SK-N-MC (cell line): ENCODE data around the gene INPP5E.

Experiments used
- DNase-seq: peaks from one replicate; pipeline ENCODE4 v3.0.0-alpha.2; 2011; ENCODE audit warnings: low read depth, low spot score
- H3K27ac ChIP-seq: fragments of 200-600 bp; sonication (generic); 2 replicates; pipeline ENCODE4 v1.5.1; 2016; ENCODE audit warnings: mixed run types
- H3K36me3 ChIP-seq: fragments of 200-600 bp; sonication (generic); 2 replicates; pipeline ENCODE4 v1.6.1; 2017; ENCODE audit warnings: antibody characterized with exemption, low read length, mixed read lengths; ENCODE audit not compliant: insufficient read depth
- H3K4me3 ChIP-seq: fragments of 200-600 bp; sonication (generic); 2 replicates; pipeline ENCODE4 v1.5.1; 2016
- H3K9ac ChIP-seq: fragments of 200-600 bp; sonication (generic); 2 replicates; pipeline ENCODE4 v1.8.0; 2017; ENCODE audit warnings: mixed run types, mixed read lengths; ENCODE audit not compliant: insufficient read length
- H3K9me3 ChIP-seq: fragments of 200-600 bp; sonication (generic); 2 replicates; pipeline ENCODE4 v1.6.1; 2017; ENCODE audit warnings: low read depth, mild to moderate bottlenecking, antibody characterized with exemption, low read length, moderate library complexity, mixed read lengths
- EZH2 ChIP-seq: fragments of 200-600 bp; sonication (generic); IDR thresholded peaks from one replicate; pipeline ENCODE4 v1.6.1; 2017; ENCODE audit warnings: antibody characterized with exemption
- FOXP2 ChIP-seq: optimal IDR thresholded peaks from 2 replicates; pipeline ENCODE3; 2011; ENCODE audit warnings: mild to moderate bottlenecking, moderate library complexity; ENCODE audit not compliant: insufficient read depth; ENCODE audit errors: extremely low read length, control extremely low read depth
- POLR2AphosphoS5 ChIP-seq: IDR thresholded peaks from 2 replicates; pipeline ENCODE4 v1.6.1; 2012; ENCODE audit warnings: mild to moderate bottlenecking, low read depth, low read length, borderline replicate concordance

INPP5E gene

DNA sequence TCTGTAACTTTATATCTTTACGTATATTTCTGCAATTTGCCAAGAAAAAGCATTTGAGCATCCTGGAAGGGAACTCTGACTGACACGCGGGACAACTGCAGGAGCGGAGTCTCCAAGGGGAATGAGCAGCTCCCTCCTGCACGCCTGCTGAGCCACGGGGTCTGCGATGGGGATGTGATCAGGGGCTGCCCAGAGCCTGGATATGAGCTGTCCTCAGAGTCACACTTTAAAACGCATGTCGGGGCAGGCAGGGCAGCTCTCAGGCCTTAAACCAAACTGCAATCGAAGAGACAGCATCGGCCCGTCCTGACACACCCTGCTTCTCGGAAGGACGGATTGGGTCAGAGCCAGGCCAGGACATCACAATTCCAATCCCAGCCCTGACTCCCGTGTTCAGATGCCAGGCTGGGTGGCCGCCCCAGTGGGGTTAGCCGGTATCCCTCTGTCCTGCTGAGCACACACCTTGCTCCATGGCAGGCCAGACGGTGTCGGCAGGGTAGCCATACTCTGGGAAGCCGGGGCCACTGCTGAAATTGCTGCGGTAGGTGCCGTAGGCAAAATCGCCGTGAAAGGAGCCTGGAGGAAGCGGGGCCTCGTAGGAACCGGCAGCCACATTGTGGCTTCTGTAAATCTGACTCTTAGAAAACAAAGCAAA, 26.0 kb upstream of the INPP5E start:
- Histone ChIP-seq H3K36me3 (peaks cover 81% of the 10 kb centered on the region), H3K27ac (no peak overlapping the region), H3K4me3 (no peak overlapping the region), H3K9me3 (no peaks in the 10 kb centered on the region), H3K9ac (no peak overlapping the region)
- DNase-seq, result no peak
- TF ChIP-seq POLR2AphosphoS5 (no peak), FOXP2 (no peak), EZH2 (no peak)

DNA sequence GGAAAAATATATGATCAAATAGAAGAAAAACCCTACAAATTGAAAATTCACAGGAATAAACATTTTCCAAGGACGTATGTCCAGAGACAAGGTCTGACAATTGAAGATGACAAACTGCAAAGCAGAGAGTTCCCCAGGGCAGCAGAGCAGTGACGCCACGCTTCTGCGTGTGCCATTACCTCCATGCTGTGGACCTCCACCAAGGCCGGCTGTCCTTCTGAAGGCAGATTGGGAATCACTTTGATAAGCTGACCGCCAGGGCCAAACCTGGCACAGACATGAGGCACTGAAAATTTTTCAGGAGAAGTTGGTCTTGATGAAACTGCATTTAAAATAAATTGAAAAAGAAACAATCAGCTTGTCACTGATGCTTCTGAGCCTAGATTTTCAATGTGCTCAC, 24.6 kb upstream of the INPP5E start:
- DNase-seq, result no peak
- Histone ChIP-seq H3K4me3 (no peak overlapping the region), H3K9me3 (no peaks in the 10 kb centered on the region), H3K27ac (no peak overlapping the region), H3K36me3 (peaks cover 81% of the 10 kb centered on the region), H3K9ac (no peak overlapping the region)
- no peak for TF ChIP-seq FOXP2
- no peak for TF ChIP-seq POLR2AphosphoS5
- TF ChIP-seq EZH2, result no peak

DNA sequence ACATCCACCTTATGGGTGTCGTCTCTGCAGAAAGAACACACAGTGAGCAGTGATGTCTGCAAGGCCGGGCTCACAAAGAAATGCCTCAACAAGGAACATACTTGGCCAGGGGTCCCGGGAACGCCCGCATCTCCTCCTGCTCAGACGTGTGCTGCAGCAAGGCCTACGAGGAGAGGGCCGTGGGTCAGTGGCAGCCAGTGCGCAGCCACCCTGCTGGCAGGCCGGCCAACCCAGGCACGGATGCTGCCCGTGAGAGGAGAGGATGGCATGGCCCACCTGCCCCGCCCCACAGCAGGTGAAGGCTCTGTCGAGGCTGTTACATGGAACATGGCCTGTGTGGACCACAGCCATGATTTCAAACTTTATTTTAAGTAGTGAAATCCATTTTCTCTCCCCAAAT, 23.9 kb upstream of the INPP5E start:
- Histone ChIP-seq H3K27ac (no peak overlapping the region), H3K9ac (no peak overlapping the region), H3K4me3 (no peak overlapping the region), H3K36me3 (peaks cover 85% of the 10 kb centered on the region), H3K9me3 (no peaks in the 10 kb centered on the region)
- no peak for DNase-seq
- TF ChIP-seq FOXP2, result no peak
- no peak for TF ChIP-seq EZH2
- no peak for TF ChIP-seq POLR2AphosphoS5

DNA sequence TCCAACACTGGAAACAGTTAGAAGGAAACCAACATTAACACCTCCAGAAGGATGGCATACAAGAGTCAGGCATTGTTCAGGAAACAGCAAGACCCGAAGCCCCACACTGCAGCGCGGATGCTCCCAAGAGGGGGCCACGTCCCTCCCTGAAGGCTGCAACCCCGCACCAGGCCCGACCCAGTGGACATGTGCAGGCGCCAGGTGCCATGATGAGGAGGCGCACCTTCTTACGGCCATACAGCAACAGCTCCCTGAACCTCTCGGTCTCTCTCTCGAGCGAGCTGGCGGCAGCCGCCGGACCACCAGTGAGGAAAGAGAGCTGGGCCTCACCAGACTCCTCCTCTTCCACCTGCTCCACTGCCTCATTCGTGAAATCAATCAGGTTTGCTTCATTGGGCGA, 23.0 kb upstream of the INPP5E start:
- H3K27ac ChIP-seq, result no peak overlapping the region
- no peak for DNase-seq
- peaks cover 86% of the 10 kb centered on the region for H3K36me3 ChIP-seq
- no peak overlapping the region for H3K4me3 ChIP-seq
- TF ChIP-seq EZH2 (no peak), POLR2AphosphoS5 (no peak), FOXP2 (no peak)
- H3K9me3 ChIP-seq, result no peaks in the 10 kb centered on the region
- H3K9ac ChIP-seq, result no peak overlapping the region

DNA sequence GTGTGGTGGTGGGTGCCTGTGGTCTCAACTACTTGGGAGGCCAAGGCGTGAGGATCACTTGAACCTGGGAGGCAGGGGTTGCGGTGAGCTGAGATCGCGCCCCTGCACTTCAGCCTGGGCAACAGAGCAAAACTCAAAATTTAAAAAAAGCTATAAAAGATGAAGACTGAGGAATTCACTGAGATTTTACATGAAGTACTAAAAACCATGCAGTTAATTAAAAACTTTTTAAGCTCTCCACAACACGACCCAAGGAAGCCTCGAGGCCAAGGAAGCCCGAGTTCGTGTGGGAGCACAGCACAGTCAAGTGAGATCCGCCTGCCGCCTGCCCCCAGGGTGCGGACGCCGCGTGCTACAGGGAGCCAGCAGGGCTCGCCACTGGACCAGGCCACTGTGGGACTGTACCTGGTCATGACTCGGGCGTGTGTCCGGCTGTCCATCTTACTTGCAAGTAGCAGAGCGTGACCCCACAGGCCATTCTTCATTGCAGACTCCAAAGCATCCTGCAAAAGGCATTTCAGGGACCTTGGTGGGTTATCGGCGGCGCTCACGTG, 21.2 kb upstream of the INPP5E start:
- H3K4me3 ChIP-seq, result no peak overlapping the region
- no peaks in the 10 kb centered on the region for H3K9me3 ChIP-seq
- H3K36me3 ChIP-seq, result peaks cover 83% of the 10 kb centered on the region
- DNase-seq, result no peak
- H3K9ac ChIP-seq, result no peak overlapping the region
- H3K27ac ChIP-seq, result no peak overlapping the region
- TF ChIP-seq FOXP2 (no peak), POLR2AphosphoS5 (no peak), EZH2 (no peak)

DNA sequence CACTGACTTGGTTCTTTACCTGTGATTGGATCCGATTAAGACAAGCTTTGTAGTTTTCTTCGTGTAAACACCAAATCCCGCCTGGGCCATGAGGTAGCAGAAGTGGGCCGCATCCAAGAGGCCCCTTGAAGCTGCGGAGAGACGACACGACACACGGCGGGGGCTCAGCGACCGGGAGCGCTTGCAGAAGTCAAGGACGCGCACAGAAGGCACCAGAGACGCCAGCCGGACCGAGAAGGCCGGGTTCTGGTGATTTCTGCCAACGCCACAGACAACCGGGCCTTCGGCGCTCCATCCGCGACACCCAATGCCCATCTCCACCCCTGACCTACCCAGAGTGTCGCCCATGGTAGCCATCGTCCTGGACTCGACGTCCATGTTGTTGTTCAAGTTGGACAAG, 19.8 kb upstream of the INPP5E start:
- TF ChIP-seq POLR2AphosphoS5 (no peak), FOXP2 (no peak), EZH2 (no peak)
- Histone ChIP-seq H3K4me3 (no peak overlapping the region), H3K9me3 (no peaks in the 10 kb centered on the region), H3K36me3 (peaks cover 86% of the 10 kb centered on the region), H3K9ac (no peak overlapping the region), H3K27ac (no peak overlapping the region)
- no peak for DNase-seq

DNA sequence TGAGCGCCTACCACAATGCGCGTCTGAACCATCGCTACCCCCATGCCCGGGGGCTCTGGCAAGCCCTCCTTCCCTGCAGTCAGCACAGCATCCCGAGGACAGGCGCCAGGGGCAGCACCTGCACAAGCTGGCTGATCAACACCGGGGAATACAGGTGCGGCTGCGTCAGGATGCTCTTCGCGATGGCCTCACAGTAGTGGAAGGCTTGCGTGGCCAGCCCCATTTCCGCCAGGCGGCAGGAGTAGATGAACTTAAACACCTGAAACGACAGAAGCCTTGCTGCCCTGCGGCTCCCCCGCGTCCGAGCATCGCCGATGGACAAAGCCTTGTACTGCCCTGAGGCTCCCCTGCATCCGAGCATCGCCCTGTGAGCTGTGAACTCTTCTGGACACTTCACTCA, 17.7 kb upstream of the INPP5E start:
- TF ChIP-seq POLR2AphosphoS5, result no peak
- Histone ChIP-seq H3K27ac (no peak overlapping the region), H3K9me3 (no peaks in the 10 kb centered on the region), H3K9ac (no peak overlapping the region), H3K4me3 (no peak overlapping the region), H3K36me3 (peaks cover 78% of the 10 kb centered on the region)
- no peak for DNase-seq

DNA sequence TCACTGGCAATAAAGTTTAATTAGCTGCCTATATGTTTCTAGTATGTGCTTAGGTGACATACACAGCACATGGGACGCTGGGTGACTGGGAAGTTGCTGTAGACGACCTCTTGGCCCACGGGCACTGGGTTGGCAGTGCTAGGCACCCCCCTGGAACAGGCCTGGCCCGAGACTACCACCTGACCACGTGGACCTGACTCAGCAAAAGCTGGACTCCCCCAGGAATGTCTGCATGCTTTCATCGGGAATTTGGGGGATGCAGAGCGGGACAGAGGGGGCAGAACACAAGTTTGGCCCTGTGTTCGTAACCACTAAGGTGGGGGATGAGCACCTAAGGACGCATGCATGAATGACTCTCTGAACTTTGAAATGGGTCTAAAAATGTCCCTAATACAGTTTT, 16.6 kb upstream of the INPP5E start:
- Histone ChIP-seq H3K9ac (no peak overlapping the region), H3K9me3 (no peaks in the 10 kb centered on the region), H3K4me3 (no peak overlapping the region), H3K36me3 (peaks cover 80% of the 10 kb centered on the region), H3K27ac (no peak overlapping the region)
- DNase-seq, result no peak
- no peak for TF ChIP-seq FOXP2
- no peak for TF ChIP-seq POLR2AphosphoS5
- TF ChIP-seq EZH2, result no peak
